Activated T-cell treated with anti-CD3 and anti-CD28 coated beads, Interleukin-2, amount 50 U/mL, for 48 hours (primary cell): ENCODE results near the gene GAL3ST2.
"Not testable (repeated sequence)": the region's sequence is repeated elsewhere in the genome, so short reads cannot be mapped to it uniquely, and the experiment has no call there.

Experiments
- DNase-seq, 2 experiments: peaks; one replicate each; pipeline ENCODE4 v3.0.0-alpha.2; 2020

Gene GAL3ST2

DNA sequence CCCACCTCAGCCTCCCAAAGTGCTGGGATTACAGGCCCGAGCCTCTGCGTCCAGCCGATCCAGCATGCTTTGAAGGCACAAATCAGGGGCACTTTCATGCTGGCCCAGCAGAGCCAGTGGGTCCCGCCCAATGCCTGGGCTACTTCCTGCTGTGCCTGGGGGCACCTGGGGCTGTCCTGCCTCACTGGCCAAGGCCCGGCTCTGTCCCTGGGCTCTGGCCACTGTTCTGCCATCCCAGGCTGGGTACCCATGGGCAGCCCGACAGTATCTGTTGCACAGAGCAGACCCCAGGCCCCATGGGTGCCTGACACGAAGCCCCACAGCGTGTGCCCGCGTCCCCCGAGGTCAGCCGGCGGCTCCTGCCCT is 6.8 kb upstream of the GAL3ST2 start:
- no peak for DNase-seq

DNA sequence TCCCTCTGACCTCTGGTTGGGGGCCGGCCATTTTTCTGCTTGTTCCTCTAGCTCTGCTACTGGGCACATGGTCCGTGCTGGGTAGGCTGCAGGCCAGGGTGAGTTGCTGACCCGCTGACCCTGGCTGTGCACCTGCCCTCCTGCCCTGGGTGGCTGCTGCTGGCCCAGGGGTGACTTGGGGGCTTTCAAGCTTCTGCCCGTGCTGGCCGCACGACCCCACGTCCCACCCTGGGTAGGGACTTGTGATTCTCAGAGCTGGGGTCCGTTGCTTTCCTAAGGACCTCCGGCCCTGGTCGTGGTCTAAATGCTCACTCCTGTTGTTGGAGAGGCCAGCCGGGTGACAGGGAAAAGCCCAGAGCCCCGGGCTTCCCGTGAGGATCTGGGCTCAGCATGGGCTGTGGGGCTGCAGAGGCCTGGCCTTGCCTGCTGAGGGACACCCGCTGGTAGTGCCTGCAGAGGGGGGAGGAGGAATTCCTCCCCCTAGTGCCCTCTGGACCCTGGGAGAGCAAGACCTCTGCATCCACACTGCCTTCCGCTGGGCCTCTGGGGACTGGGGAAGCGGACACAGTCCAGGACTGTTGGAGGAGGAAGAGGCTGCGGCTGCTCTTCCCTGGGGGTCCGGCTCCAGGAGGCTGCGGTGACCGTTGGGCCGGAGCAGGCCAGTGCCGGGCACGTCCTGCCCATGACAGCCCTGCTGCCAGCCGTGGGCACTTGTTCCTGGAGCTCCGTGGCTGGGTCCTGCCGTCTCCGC is 6.3 kb upstream of the GAL3ST2 start:
- no peak for DNase-seq

DNA sequence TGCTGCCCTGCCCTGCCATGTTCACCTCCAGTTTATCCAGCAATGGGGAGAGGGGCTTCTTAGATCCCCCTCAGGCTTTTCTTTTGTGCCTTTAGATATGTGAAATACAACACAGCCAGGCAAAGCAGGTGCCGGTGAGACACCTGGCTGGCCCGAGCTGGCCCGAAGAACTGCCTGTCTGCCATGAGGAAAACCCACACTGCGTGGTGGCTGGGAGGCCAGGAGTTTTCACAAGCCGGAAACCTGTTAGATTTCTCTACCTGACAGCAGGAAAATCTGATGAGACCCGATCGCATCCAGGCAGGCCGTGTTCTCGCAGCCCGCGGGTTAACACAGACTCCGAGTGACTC is 5.7 kb upstream of the GAL3ST2 start:
- DNase-seq = no peak

DNA sequence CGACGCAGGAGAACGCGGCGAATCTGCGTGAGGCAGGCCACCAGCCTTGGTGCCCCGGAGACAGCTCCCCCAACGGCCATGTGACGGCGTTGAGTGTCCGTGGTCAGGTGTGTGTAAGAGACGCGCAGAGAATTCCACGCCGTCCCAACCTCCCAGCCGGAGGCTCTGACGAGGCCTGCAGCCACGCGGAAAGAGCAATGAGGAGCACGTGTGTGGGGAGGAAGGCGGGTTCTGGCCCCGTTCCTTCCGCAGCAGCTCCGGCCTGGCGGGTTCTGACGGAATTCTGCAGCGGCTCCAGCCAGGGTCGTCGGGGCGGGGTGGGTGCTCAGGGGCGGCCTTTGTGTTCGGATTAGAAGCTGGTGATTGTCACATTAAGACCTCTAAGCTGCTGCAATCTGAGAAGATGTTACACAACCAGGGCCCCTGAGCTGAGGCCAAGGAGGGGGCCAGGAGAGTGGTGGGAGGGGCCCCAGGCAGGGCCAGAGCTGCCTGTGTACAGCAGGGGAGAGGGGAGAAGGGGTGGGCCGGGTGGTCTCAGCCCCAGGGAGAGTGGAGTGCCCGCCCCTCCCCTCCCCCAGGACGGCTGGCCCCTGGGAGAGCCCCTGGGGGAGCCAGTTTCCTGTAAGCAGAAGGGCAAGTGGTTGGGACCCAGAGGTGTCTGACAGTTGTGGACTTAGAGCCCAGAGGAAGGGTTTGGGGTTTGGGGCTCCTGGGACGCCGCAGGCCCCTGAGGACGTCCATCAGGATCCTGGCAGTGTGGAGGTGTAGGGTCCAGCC is 5.1 kb upstream of the GAL3ST2 start:
- peak; percentile 14 to 16 for DNase-seq

DNA sequence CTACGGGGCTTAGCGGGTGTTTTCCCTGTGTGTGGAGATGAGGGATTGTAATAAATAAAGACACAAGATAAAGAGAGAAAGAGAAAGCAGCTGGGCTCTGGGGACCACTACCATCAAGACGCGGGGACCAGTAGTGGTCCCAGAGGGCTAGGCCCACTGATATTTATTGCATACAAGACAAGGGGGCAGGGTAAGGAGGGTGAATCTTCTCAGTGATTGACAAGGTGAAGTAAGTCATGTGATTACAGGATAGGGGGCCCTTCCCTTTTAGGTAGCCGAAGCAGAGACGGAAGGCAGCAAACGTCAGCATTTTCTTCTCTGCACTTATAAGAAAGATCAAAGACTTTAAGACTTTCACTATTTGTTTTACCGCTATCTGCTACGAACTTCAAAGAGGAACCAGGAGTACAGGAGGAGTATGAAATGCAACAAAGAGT is 4.5 kb upstream of the GAL3ST2 start:
- peak; percentile 20 to 31 for DNase-seq

DNA sequence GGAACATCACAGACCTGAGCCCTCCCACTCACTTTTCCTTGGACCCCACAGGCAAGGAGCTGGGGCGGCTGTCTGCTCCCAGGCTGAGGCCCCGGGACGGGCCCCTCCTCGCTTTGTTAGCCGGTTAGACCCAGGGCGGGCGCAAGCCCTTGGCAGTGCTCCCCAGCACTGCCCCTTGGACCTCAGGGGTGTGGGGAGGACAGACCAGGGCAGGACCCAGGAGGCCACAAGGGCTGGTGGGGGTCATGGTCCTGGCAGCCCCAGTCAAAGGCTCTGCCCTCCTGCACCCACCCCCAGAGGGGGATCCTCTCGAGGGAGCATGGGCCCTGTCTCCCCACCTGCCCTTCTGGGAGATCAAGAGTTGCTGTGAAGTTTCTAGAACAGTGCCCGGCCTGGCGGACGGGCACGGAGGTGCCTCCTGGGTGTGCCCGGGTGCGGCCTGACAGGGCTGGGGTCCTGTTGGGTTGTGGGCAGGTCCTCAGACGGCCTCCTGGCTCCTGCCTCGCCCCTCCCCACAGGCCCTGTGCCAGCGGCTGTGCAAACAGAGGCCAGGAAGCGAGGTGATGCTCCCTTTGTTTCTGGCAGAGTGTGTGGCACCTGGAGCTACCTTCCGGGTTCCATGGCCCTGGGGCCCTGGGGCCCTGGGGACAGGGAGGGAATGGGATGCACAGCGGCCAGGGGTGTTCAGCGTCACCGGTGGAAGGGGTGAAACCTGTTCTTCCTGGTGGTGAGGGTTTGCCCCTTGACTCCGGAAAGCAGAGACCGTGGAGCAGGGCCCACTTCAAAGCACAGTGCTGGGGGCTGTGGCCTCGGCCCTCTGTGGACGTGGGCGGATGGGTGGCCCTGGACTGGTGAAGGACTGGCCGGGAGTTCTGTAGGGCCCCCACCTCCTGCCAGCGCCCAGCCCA is 2.9 kb upstream of the GAL3ST2 start:
- DNase-seq = peak in 1 of 2 experiments; percentile 17

DNA sequence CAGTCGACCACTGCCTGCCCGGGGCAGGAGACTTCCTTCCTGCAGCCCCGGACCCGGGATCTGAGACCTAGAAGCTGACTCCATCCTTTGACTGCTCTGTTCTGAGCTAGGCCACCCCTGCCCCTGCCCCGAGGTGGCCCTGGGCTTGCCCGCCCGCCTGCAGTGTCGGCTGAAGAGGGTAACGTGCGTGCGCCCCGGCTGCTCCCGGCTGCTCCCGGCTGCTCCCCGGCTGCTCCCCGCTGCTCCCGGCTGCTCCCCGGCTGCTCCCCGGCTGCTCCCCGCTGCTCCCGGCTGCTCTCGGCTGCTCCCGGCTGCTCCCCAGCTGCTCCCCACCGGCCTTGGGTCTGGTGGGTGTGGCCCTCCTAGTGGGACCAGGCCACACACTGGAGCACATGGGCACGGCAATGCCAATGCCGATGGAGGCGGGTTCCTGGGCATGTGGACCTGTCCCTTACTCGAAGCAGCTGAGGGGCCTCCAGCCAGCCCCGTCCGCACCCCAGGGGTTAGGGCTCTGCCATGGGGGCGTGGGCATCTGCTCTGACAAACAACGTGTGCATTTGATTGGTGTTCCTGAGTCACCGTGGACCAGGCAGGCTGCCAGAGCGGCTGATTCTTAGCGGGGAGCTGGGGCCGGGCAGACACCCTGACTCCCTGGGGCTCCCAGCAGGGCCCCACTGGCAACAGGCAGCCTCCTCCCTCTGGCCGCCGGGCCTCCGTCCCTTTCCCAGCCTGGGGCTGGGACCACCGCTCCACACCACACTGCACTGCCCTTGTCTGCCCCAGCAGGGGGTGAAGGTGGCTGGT is 2.0 kb upstream of the GAL3ST2 start:
- no peak for DNase-seq

DNA sequence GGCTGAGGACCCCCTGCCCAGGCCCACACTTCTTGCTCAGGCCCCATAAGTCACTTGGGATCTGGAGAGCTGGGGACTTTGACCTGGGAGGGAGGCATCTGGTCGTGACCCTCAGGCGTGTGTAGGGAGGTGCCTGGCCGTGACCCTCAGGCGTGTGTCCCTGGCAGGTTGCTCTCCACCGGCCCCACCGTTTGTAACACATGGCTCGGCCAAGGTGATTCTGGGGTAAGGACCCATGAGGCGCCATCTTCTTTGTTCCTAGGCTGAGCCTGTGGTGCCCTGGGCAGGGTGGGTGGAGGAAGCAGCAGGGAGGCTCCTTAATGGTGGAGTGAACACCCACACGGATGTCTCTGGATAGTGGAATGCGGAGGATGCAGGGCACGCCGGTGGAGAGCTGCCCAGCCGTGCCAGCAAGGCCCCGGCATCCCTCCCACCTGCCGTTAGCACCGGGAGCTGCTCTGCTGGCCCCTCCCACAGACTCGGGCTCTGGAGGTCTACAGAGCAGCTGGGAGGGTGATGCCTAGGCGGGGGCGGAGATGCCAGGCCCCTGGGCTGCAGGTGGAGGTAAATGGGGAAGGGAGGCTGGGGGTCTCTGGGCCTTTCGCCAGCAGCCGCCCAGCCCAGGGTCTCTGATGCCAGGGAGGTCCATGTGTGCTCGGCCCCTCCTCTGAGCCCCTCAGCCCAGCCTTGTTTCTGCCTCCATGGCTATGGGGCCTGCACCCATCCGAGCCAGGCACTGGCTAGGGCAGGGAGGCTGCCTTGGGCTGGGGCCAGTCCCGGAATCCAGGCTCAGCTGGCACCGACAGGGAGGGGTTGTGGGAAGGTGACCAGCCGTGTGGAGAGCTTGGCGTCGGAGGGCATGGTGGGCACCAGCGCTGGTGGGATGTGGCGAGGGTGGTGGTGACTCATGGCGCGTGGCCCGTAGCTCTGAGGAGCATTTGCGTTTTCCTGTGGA is 1.1 kb upstream of the GAL3ST2 start:
- peak; percentile 10 to 14 for DNase-seq

DNA sequence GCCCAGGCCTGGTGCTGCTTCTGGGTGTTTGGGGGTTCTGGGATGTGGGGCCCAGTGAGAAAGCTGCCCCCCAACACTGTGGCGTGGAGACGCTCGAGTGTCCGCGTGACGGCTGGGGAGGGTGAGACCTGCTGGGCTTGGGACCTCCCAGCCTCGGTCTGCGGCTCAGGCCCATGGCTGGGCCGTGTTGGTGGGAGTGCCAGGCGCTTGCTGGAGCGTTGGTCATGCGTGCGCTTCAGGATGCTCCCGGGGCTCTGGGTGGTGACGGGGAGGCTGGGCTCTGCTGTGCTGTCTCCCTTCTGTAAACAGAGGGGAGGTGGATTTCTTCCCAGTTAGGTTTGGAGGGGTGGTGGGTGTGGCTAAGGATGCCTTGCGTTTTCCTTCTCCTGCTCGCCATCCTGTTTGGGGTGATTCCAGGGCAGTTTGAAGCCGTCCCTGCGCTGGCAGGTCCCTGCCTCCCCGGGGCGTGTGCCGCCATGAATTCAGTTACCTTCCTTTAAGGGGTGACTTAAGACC is 606 bp downstream of the GAL3ST2 start:
- peak in 1 of 2 experiments; percentile 10 for DNase-seq

DNA sequence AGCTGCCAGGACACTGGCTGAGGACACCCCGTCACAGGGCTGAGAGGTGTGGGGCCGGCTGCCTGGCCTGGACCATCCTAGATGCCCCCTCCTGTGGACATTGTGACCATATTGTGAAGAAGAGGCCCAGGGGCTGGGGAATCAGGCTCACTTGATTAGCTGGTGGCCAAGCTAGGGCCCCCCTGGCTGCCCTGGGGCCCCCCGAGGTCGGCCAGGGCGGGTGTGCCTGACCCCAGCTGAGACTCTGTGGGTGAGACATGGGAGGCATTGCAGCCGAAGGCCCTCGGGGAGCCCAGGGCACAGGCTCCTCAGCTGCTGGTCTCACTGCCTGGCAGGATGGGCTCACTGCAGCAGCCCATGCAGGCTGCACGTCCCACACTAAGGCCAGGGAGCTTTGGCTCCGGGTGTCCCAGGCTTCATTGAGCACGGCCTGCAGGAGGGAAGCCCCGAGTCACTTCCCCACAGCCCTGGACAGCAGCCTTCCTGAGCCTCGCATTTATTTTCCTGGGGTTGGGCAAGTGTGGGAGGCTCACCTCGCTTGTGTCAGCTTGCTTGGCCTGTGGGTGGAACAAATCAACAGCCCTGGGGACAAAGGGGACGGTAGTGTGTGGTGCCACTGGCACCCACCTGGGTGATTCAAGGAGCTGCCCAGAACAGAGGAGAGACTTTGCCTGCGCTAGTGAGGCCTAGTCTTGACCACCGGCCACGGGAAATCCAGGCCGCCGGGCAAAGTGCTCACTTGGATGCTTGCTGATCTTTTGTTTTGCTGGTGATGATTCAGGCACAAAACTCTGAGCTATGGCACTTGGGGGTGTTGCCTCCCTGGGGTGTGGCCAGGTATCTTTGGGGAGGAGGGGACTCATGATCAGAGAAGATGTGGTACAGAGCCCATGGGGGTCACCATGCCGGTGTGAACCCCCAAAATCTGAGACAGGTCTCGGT is 1.3 kb downstream of the GAL3ST2 start:
- DNase-seq = peak in 1 of 2 experiments; percentile 17

DNA sequence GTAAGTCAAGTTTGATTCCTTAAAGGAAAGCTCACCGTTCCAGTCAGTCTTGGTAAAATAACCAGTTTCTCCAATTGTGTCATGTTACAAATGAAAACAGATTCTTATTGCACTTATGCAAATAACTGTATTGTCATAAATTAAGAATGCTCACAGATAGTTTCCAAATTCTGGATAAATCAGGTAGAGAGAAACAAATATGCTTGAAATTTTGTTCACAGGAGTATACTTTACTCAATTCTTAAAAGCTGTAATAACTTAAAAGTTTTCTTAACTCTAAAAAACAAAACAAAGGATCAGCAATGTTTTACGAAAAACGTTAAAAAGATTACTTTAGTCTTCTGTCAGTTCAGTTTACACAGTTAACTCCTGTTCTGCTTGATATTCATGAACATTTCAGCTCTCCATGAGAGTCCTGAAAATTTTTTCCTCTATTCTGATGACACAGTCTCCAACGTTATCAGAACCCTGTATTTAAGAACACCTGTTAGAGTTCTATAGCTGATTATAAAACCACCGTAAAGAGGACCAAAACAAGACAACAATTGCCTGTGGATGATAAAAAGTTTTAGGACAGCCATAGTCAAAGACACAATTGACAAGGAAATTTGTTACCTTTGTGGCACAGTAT is 4.4 kb downstream of the GAL3ST2 start:
- DNase-seq = no peak

DNA sequence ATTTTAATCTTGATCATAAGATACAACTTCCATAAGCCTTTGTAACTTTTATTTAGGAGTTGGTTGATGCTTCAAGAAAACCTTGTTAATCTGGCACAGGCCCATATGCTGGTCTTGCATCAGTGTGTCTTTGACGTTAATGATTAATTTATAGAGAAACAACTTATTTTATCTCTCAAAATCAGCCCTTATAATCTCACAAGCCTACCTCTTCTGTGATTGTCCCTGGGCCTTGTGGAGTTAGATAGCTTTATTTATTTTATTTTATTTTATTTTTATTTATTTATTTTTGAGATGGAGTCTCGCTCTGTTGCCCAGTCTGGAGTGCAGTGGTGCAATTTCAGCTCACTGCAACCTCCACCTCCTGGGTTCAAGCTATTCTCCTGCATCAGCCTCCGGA is 5.4 kb downstream of the GAL3ST2 start:
- DNase-seq = not testable (repeated sequence)

DNA sequence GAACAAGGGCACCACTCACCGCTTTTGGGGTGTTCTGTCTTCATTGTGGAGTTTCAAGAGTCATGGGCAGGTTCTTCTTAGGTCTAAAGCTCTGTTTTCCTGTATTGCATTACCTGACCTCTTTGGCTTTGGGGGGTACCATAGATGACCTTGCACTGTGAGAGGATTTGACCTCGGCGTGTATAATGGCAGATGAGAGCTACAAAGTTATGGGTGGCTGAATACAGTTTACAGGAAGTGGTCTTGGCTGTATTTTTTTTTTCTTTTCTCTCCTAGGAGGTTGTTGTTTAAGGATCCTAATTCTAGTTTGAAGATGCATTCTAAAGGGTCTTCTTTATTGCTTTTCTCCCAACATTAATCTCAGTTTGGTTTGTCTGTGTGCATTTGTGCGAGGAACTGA is 11.5 kb downstream of the GAL3ST2 start:
- no peak for DNase-seq

DNA sequence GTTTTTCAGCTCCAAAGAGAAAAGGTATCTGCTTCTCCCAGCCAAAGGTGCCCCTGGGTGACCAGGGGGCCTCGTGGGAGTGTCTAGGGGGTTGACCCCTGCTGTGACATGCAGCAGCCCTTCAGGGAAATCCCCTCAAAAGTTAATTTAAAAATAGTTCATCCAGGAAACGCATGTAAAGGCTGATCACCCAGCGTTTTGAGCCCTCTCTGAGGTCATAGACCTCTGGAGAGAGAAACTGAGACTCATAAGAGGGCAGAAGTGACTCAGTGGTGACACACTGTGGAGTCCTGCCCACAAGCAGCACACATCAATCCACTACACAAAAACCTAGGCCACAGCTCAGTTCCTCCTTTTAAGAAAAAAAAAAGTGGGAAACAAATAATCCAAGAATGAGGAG is 11.9 kb downstream of the GAL3ST2 start:
- peak; percentile 49 to 67 for DNase-seq

DNA sequence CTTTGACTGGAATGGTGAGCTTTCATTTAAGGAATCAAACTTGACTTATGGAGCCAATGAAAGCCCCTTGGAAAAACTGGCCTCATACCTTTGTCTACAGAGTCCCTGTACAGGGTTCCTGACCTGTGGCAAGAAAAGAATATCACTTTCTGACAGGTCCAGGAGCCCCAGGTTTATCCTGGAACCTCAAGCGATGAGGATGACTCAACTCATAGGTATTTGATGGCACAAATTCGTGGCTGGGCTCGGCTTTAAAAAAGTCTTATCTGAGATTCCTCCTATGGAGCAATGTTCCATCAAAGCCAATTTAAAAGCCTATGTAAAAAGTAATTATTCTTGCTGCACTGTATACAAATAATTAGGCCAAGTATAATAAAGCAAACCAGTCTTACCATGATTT is 14.8 kb downstream of the GAL3ST2 start:
- DNase-seq = not testable (repeated sequence)

DNA sequence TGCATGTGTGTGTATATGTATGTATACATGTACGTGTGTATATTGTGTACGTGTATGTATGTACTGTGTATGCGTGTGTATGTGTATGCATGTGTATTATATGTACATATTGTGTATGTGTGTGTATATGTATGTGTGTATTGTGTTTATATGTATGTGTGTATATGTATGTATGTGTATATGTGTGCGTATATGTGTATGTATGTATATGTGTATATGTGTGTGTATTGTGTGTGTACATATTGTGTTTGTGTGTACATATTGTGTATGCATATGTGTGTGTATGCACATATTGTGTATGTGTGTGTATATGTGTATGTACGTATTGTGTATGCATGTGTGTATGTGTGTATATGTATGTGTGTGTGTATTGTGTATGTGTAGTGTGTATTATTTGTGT is 16.8 kb downstream of the GAL3ST2 start:
- DNase-seq = no peak

DNA sequence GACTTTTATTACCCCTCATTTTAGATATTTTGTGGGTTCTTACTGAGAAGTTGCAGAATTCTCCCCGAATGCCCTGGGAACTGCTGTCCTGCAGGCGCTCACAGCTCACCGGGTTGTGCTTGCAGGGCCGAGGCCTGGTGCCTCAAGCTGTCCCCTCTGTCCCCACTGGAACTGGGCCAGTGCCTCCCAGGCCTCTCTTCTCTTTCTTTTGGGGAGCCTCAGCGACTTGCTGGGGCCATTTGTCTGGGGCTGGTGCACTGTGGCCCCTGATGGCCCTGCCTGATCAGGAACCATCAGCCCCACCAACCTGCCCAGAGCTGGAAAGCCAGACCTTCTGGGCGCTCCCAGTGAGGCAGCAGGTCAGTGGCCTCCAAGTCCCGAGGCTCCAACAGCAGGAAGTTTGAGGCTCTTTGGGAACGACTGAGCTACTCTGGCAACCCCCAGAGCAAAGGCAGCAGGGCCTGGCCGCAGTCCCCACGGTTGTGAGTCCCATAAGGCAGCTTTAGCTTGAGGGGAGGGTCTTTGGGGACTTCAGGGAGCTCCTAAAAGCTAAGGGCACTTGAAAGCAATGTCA is 17.7 kb downstream of the GAL3ST2 start:
- no peak for DNase-seq

DNA sequence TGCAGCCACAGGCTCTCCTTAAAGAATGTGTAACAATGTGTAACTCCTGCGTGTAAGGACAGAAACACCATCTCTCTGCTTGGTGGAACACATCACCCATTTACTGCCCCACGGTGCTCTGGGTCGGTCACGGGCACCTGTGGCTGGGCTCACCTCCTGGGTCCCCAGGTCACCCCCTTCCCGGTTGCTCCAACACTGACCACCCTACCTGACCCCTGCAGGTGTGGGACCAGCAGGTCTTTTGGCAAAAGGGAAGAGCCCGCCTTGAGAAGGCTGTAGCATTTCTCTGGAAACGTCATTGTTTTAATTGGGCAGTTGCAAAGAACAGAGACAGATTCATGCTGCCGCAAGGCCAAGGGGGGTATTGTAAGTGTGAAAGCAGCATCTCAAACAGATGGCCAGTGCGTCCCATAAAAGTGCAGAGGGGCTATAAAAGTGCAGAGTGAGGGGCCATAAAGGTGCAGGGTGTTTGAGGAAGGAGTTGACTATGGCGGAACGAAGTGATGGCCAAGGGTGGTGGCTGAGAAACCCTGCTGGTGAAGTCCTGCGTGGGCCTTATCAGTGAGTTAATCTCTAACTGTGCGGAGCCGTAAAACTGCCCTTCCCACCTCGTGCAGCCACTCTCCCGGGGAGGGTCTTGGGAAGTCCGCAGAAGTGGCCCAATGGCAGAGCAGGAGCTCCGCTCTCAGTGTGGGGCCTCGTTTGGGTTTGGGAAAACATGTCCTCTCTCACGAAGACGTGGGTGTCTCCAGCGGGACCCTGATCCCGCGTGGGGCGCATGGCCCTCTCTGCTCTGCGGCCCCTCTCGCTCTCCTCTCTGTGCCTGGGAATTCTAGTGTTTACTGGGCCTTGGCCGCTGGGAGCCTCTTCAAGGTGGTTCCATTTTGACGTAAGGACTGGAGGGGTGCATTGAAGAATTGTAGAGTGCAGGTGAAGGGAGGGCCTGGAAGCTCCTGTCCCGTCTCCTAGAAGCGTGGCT is 18.7 kb downstream of the GAL3ST2 start:
- no peak for DNase-seq
